Measurements from ENCODE around the gene ZNF330.

The ZNF330 gene

DNA sequence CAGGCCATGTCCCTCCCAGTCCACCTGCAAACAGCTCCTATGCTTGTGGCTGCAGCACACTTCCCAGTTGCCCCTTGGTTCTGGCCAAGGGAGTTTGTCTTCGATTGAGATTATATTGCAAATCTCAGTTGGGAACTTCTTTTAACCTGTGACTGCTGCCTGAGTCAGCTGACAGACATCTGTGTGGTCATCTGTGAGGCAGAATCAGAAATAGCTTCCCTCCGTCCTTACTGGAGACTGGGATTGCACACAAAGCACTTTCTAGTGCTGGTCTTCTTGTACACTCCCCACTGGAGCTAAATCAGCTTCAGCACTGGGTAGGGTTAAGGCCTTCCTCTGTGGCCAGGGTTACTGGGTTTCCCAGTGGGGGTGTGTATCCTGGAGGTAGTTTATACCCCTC is 34.3 kb downstream of the ZNF330 start:
- no peak overlapping the region for H3K9ac ChIP-seq (ENCODE audit: low read length)
- no peaks in the 10 kb centered on the region for H3K9me3 ChIP-seq (ENCODE audit: insufficient read depth, low read length)
- H3K4me2 ChIP-seq (ENCODE audit: low read length) = no peak overlapping the region
- H3K4me1 ChIP-seq (ENCODE audit: low read length) = no peaks in the 10 kb centered on the region
- H3K27ac ChIP-seq (ENCODE audit: low read length) = no peak overlapping the region
- no peaks in the 10 kb centered on the region for H3K79me2 ChIP-seq (ENCODE audit: low read length)
- no peak overlapping the region for H2AFZ ChIP-seq (ENCODE audit: low read depth, low read length)
- no peaks in the 10 kb centered on the region for H4K20me1 ChIP-seq (ENCODE audit: insufficient read depth, low read length)
- H3K4me3 ChIP-seq (ENCODE audit: low read length) = no peak overlapping the region
- no peaks in the 10 kb centered on the region for H3K36me3 ChIP-seq (replicated peaks; ENCODE audit: low read depth, low read length)
- no peaks in the 10 kb centered on the region for H3K27me3 ChIP-seq (ENCODE audit: low read depth, low read length)
- TF ChIP-seq, protein P1, sequence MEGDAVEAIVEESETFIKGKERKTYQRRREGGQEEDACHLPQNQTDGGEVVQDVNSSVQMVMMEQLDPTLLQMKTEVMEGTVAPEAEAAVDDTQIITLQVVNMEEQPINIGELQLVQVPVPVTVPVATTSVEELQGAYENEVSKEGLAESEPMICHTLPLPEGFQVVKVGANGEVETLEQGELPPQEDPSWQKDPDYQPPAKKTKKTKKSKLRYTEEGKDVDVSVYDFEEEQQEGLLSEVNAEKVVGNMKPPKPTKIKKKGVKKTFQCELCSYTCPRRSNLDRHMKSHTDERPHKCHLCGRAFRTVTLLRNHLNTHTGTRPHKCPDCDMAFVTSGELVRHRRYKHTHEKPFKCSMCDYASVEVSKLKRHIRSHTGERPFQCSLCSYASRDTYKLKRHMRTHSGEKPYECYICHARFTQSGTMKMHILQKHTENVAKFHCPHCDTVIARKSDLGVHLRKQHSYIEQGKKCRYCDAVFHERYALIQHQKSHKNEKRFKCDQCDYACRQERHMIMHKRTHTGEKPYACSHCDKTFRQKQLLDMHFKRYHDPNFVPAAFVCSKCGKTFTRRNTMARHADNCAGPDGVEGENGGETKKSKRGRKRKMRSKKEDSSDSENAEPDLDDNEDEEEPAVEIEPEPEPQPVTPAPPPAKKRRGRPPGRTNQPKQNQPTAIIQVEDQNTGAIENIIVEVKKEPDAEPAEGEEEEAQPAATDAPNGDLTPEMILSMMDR (IDR thresholded peaks at IDR 0.05; ENCODE audit: low read depth, low read length) = no peak
- no peak for TF ChIP-seq EZH2phosphoT487 (IDR thresholded peaks at IDR 0.05; ENCODE audit: low read depth)

DNA sequence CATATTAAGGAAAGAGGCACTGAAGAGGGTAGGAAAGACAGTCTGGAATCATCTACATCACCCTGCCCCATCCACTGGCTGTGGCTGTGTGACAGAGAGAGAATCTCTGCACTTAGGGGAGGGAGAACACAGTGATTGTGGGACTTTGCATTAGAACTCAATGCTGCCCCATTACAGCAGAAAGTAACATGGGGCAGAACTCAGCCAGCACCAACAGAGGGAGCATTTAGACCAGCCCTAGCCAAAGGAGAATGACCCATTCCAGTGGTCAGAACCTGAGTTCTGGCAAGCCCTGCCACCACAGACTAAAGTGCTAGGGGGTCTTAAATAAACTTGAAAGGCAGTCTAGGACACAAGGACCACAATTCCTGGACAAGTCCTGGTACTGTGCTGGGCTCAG is 37.9 kb downstream of the ZNF330 start:
- Histone ChIP-seq H3K4me1 (ENCODE audit: low read length) (no peaks in the 10 kb centered on the region), H3K9ac (ENCODE audit: low read length) (no peak overlapping the region), H2AFZ (ENCODE audit: low read depth, low read length) (no peak overlapping the region), H3K27me3 (ENCODE audit: low read depth, low read length) (no peaks in the 10 kb centered on the region), H3K27ac (ENCODE audit: low read length) (no peak overlapping the region), H3K4me3 (ENCODE audit: low read length) (no peak overlapping the region), H3K4me2 (ENCODE audit: low read length) (no peak overlapping the region), H3K79me2 (ENCODE audit: low read length) (no peaks in the 10 kb centered on the region), H3K36me3 (replicated peaks; ENCODE audit: low read depth, low read length) (no peaks in the 10 kb centered on the region), H4K20me1 (ENCODE audit: insufficient read depth, low read length) (no peaks in the 10 kb centered on the region), H3K9me3 (ENCODE audit: insufficient read depth, low read length) (no peaks in the 10 kb centered on the region)
- no peak for TF ChIP-seq EZH2phosphoT487 (IDR thresholded peaks at IDR 0.05; ENCODE audit: low read depth)
- TF ChIP-seq, protein P1 (IDR thresholded peaks at IDR 0.05; ENCODE audit: low read depth, low read length) = no peak

GRCh38 chr4:141275834-141276233 is 55.1 kb downstream of the ZNF330 start:
- no peaks in the 10 kb centered on the region for H3K9me3 ChIP-seq (ENCODE audit: insufficient read depth, low read length)
- no peaks in the 10 kb centered on the region for H3K79me2 ChIP-seq (ENCODE audit: low read length)
- H3K36me3 ChIP-seq (replicated peaks; ENCODE audit: low read depth, low read length) = no peaks in the 10 kb centered on the region
- H4K20me1 ChIP-seq (ENCODE audit: insufficient read depth, low read length) = no peaks in the 10 kb centered on the region
- no peaks in the 10 kb centered on the region for H3K4me1 ChIP-seq (ENCODE audit: low read length)
- no peak overlapping the region for H3K27ac ChIP-seq (ENCODE audit: low read length)
- no peak overlapping the region for H3K9ac ChIP-seq (ENCODE audit: low read length)
- no peak overlapping the region for H2AFZ ChIP-seq (ENCODE audit: low read depth, low read length)
- no peak for TF ChIP-seq EZH2phosphoT487 (IDR thresholded peaks at IDR 0.05; ENCODE audit: low read depth)
- TF ChIP-seq, protein P1 (IDR thresholded peaks at IDR 0.05; ENCODE audit: low read depth, low read length) = no peak
- no peak overlapping the region for H3K4me3 ChIP-seq (ENCODE audit: low read length)
- no peaks in the 10 kb centered on the region; the same call in 1 of the 2 replicates for H3K27me3 ChIP-seq (ENCODE audit: low read depth, low read length)
- no peak overlapping the region for H3K4me2 ChIP-seq (ENCODE audit: low read length)

- H3K79me2 ChIP-seq (ENCODE audit: low read length) = no peaks in the 10 kb centered on the region
- no peak overlapping the region for H2AFZ ChIP-seq (ENCODE audit: low read depth, low read length)
- H3K4me2 ChIP-seq (ENCODE audit: low read length) = no peak overlapping the region
- no peaks in the 10 kb centered on the region for H3K27me3 ChIP-seq (ENCODE audit: low read depth, low read length)
- no peaks in the 10 kb centered on the region for H4K20me1 ChIP-seq (ENCODE audit: insufficient read depth, low read length)
- H3K4me1 ChIP-seq (ENCODE audit: low read length) = no peaks in the 10 kb centered on the region
- no peak overlapping the region for H3K27ac ChIP-seq (ENCODE audit: low read length)
- no peak for TF ChIP-seq EZH2phosphoT487 (IDR thresholded peaks at IDR 0.05; ENCODE audit: low read depth)
- TF ChIP-seq, protein P1 (IDR thresholded peaks at IDR 0.05; ENCODE audit: low read depth, low read length) = no peak
- H3K4me3 ChIP-seq (ENCODE audit: low read length) = no peak overlapping the region
- H3K36me3 ChIP-seq (replicated peaks; ENCODE audit: low read depth, low read length) = no peaks in the 10 kb centered on the region
- H3K9me3 ChIP-seq (ENCODE audit: insufficient read depth, low read length) = no peaks in the 10 kb centered on the region
- no peak overlapping the region for H3K9ac ChIP-seq (ENCODE audit: low read length)
Measured at GRCh38 chr4:141283152-141283551, 62.5 kb downstream of the ZNF330 start.
